ENCODE data around the gene STAT3.

STAT3 gene

GRCh38 chr17:42294469-42295398 is 93.5 kb downstream of the STAT3 start:
- DNase-seq (ENCODE audit: low read depth) = no peak

DNA sequence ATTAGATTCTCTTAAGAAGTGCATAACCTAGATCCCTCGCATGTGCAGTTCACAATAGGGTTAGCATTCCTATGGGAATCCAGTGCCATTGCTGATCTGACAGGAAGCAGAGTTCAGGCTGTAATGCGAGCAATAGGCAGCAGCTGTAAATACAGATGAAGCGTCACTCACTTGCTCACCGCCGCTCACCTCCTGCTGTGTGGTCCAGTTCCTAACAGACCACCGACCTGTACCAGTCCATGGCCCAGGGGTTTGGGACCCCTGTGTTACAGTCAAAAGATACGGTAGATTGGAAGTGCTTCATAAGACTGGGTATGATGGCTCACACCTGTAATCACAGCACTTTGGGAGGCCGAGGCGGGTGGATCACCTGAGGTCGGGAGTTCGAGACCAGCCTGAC is 97.1 kb downstream of the STAT3 start:
- no peak for DNase-seq (ENCODE audit: low read depth)

GRCh38 chr17:42290577-42290976 is 97.7 kb downstream of the STAT3 start:
- no peak for DNase-seq (ENCODE audit: low read depth)

DNA sequence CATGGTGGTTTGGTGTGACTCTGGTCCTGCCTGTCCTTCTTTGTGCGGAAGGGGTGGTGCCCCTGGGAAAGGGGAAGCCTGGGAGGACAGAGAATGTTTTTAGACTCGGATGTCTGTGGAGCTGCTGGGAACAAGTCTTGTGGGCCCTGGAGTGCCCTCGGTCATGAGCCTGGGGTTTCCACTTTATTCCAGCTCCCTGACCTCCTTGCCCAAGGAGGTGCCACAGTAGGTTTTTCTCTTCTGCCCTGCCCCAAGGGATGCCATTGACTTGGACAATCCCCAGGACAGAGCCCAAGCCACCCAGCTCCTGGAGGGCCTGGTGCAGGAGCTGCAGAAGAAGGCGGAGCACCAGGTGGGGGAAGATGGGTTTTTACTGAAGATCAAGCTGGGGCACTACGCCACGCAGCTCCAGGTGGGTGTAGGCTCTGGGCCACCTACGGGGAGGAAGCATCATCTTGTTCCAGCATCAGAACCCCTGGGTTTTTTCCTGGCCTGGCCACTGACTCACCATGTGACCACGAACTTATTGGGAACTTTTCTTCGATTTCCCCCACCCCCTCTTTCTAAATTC is 98.5 kb downstream of the STAT3 start:
- no peak for DNase-seq (ENCODE audit: low read depth)

DNA sequence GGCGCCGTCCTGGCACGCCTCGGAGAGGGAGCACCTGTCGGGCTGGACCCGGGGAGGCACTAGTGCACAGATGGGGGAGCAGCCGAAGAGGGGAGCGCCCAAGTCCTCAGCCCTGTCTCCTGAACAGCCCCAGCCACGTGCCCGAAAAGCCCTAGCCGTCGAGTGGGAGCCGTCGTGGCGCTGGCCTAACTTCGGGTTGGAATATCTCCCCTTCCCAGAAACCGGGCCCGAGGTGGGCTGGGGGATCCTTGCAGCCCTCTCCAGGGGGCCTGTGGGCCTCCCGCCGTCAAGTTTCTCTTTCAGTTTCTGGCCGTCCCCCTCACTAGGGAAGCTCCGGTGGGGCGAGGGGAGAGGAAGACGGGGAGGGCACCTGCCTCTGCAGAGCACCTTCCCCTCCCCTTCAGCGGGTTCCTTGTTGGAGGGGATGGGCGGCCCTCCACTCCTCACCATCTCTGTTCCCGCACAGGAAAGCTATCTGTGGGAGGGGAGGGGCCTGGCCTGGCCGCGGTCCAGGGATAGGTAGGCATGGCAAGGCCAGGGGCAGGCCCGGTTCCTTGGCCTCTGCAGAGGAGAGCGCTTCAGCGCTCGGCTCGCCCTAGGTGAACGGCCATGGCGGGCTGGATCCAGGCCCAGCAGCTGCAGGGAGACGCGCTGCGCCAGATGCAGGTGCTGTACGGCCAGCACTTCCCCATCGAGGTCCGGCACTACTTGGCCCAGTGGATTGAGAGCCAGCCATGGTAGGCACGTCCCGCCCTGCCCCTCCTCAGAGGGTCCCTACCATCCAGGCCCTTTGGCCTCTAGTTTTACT is 99.2 kb downstream of the STAT3 start:
- DNase-seq (ENCODE audit: low read depth) = peak; percentile 71

DNA sequence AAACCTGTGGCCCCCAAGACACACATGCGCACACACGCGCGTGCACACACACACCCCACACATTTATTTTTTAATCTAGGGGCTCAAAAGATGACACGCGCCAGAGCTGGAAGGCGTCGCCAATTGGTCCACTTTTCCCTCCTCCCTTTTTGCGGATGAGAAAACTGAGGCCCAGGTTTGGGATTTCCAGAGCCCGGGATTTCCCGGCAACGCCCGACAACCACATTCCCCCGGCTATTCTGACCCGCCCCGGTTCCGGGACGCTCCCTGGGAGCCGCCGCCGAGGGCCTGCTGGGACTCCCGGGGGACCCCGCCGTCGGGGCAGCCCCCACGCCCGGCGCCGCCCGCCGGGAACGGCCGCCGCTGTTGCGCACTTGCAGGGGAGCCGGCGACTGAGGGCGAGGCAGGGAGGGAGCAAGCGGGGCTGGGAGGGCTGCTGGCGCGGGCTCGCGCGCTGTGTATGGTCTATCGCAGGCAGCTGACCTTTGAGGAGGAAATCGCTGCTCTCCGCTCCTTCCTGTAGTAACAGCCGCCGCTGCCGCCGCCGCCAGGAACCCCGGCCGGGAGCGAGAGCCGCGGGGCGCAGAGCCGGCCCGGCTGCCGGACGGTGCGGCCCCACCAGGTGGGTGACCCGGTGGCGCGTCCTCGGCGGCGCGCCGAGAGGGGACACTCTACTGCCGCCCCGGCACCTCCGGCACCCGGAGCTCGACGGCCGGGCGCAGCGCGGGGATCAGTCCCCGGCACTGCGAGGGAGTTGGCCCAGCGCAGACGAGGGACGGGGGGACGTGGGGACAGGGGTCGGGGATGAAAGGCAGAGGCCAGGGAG is 100.1 kb downstream of the STAT3 start, which contains the start of gene STAT5A:
TSS of gene STAT5A (plus strand) at position 522 of the 826 bp plus-strand sequence. CDS start 914 bp downstream, outside the sequence.
- DNase-seq (ENCODE audit: low read depth) = no peak

GRCh38 chr17:42287305-42287976 is 100.8 kb downstream of the STAT3 start:
- peak; percentile 56 for DNase-seq (ENCODE audit: low read depth)

- DNase-seq (ENCODE audit: low read depth) = no peak
These were observed 101.6 kb downstream of the STAT3 start for GRCh38 chr17:42286411-42287221.

GRCh38 chr17:42285346-42286050 is 102.7 kb downstream of the STAT3 start:
- DNase-seq (ENCODE audit: low read depth) = no peak

GRCh38 chr17:42284566-42284965 is 103.7 kb downstream of the STAT3 start:
- no peak for DNase-seq (ENCODE audit: low read depth)

DNA sequence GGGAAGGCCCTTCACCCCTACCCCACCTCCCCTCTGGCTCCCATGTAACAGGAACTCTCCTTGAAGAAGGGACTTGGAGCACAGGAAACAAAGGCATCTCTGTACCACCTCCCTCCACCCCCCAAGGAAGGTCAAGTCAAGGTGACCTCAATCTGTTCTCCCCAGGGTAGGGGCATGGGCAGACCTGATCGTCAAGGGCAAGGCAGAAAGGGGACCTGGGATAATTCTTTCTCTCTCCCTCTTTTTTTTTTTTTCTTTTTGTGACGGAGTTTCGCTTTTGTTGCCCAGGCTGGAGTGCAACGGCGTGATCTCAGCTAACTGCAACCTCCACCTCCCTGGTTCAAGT is 104.2 kb downstream of the STAT3 start:
- DNase-seq (ENCODE audit: low read depth) = no peak

GRCh38 chr17:42283241-42284023 is 104.8 kb downstream of the STAT3 start:
- no peak for DNase-seq (ENCODE audit: low read depth)

DNA sequence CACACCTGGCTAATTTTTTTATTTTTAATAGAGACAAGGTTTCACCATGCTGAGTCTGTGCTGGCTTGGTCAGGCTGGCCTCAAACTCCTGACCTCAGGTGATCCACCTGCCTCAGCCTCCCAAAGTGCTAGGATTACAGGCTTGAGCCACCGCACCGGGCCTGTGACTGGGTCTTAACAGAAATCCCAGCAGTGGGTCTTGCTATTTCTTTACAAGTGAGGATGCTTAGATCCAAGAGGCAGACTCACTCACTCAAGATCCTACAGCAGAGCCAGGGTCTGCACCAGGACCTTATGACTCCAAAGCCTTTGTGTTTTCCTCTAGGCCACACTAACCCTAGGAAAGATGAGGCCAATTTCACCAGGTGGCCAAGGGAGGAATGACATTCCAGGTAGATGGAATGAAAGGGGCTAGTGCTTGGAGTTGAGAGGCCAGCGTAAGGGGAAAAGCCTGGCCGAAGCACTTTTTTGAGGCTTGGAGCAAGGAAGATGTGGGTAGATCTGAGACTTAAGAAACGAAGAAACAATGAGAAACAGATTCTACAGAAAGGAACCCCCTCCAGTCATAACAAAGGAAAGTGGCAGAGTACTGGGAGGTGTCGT is 105.7 kb downstream of the STAT3 start:
- no peak for DNase-seq (ENCODE audit: low read depth)

GRCh38 chr17:42281571-42282096 is 106.6 kb downstream of the STAT3 start:
- DNase-seq (ENCODE audit: low read depth) = no peak

DNA sequence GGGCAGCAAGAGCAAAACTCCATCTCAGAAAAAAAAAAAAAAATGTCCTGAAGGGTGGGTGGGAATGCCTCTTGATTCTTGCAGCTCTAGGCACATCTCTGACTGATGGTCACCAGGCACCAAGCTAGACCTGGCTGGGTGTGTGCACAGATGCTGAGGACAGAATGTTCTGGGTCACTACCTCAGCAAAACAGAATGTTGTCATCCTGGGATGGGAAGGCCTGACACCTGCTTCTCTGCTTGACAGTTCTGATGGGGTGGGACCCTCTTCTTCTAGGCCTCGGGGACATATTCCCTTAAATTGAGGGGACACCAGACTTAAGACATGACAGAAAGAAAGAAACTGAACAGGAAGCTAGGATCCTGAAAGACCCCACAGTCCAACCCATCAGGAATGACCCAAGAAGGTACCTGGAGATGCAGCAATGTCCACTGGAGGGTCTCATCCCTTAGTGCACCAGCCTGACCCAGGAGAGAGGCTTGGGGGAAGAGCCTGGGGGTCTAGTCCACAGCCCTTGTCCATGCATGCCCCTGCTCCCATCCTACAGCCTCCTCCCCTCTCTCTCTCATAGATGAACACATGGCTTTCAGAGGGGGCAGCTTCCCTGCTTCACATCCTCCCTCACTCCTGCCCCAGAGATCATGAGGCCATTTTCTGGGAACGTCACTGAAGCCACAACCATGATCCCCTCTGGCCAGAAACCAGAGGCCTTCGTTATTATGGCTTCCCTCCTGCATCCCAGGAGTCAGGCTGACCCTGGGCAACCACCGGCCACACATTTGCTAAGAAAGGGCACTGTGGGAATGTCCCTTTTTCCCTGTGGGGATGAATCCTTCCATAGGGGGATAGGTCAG is 108.2 kb downstream of the STAT3 start:
- no peak for DNase-seq (ENCODE audit: low read depth)

GRCh38 chr17:42277342-42277712 is 110.9 kb downstream of the STAT3 start:
- no peak for DNase-seq (ENCODE audit: low read depth)

- DNase-seq (ENCODE audit: low read depth) = peak; percentile 67
These were observed 111.5 kb downstream of the STAT3 start for GRCh38 chr17:42276609-42277341.

Measured in CMK (cell line).